ENCODE measurements around the gene ZBTB8A. TPM values are rescaled to one million over a fixed set of nuclear protein-coding genes. Genes with fewer than 3 reads are reported as not detected.
A peak's percentile ranks its signal among the peaks of the same experiment; 100 is the strongest.
"Not testable (repeated sequence)": the region's sequence is repeated elsewhere in the genome, so short reads cannot be mapped to it uniquely, and the experiment has no call there.

The ZBTB8A gene
- polyA plus RNA-seq, 3 donors: 16.5 to 17.1 (median 16.9) TPM

DNA sequence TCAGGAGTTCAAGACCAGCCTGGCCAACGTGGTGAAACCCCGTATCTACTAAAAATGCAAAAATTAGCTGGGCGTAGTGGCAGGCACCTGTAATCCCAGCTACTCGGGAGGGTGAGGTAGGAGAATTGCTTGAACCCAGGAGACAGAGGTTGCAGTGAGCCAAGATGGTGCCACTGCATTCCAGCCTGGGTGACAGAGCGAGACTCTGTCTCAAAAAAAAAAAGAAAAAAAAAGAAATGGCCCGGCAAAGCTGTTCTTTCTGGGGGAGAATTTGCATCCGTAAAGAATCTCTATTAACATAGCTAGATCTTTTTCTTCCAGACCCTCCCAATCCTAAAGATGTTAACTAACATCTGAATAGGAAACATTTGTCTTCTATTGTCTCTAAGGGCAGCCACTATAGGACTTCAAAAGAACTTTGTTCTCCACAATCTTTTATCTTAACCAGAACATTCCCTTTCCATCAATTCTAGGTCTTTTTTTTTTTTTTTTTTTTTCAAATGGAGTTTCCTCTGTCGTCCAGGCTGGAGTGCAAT lies 103.1 kb downstream of the ZBTB8A start:
- not testable (repeated sequence) for DNase-seq (ENCODE audit: extremely low read depth in 1 of 11, low read depth in 9 of 11, low spot score in 4 of 11)

DNA sequence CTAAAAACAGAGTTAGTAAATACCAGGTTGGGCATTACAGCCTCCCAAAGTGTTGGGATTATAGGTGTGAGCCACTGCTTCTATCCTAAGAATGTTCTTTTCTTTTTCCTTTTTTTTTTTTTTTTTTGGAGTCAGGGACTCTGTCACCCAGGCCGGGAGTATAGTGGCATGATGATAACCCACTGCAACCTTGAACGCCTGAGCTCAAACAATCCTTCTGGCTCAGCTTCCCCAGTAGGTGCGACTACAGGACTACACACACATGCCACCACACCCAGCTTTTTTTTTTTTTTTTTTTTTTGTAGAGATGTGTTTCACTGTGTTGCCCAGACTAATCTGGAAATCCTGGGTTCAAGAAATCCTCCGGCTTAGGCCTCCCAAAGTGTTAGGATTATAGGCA lies 105.2 kb downstream of the ZBTB8A start:
- no peak for DNase-seq (ENCODE audit: extremely low read depth in 1 of 11, low read depth in 9 of 11, low spot score in 4 of 11)

DNA sequence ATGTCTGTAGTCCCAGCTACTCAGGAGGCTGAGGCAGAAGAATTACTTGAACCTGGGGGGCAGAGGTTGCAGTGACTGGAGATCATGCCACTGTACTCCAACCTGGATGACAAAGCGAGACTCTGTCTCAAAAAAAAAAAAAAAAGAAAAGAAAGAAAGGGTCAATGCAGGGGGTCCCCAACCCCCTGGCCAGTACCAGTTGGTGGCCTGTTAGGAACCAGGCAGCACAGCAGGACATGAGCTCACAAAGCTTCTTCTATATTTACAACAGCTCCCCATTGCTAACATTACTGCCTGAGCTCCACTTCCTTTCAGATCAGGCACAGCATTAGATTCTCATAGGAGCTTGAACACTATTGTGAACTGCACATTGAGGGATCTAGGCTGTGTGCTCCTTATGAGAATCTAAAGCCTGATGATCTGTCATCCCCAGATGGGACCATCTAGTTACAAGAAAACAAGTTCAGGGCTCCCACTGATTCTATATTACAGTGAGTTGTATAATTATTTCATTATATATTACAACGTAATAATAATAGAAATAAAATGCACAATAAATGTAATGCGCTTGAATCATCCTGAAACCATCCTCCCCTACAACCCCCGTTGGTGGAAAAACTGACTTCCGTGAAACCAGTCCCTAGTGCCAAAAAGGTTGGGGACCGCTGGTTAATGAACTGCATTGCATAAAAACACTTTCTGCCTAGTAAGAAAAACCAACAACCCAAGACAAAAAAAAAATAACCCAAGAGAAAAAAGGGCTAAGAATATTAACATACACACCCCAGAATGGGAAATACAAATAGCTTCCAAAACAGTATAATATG lies 108.3 kb downstream of the ZBTB8A start:
- DNase-seq (ENCODE audit: extremely low read depth in 1 of 11, low read depth in 9 of 11, low spot score in 4 of 11): no peak

DNA sequence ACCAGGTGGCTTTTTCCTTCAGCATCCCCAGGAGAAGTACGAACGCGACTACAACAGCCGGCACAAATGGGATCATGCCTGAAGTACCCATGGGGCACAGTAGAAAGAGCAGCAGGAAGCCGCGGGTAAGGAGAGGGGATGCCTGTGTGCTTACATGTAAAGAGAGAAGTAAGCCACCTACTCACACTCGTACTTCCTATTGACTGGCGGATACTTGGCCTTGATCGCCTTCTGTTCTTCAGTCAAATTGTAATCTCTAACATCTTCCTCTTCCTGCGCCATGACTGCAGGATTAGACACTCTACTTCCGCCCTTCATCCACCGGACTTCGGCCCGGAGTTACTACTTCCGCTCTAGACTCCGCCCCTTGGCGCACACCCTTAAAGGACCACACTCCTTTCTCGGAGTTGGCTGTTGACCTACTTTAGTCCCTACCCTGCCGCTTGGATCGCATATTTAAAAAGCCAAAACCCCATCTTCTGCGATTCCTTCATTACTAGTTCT lies 111.1 kb downstream of the ZBTB8A start, which contains the start of gene ZBTB8OS:
ZBTB8OS (minus strand) TSS at position 303 of the 504 bp plus-strand sequence; CDS start at position 282, 21 bp downstream.
- DNase-seq (ENCODE audit: extremely low read depth in 1 of 11, low read depth in 9 of 11, low spot score in 4 of 11): peak; percentile 79 to 93 (median 89)

DNA sequence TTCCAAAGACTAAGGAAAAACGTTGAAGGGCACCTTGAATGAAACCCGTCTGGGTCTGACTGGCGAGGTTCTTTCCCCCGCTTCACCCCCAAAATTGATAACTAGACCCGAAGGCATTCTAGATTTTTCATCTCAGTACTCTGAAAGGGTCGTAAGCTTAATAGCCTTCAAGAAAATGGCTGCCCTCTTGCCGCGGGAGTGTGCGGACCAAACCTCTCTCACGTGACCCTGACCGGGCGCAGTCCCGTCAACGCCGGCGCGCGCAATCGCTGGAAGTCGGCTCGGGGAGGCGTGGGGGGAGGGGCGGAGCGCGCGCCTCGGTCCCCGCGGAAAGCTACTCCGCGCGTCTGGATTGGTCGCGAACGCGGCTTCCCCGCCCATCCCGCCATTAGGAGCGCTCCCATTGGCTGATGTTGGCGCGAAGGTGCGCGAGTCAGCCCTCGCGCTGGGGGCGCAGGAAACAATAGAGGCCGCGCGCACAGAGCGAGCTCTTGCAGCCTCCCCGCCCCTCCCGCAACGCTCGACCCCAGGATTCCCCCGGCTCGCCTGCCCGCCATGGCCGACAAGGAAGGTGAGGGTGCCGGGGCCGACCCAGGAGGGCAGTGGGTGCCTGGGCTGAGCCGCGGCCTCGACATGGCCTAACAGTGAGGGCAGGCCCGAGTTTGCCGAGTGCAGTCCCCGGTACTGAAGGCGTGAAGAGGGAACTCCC lies 111.7 kb downstream of the ZBTB8A start, which contains the start of gene RBBP4:
RBBP4 (plus strand) TSS at position 457 of the 709 bp plus-strand sequence; CDS start at position 556, 99 bp downstream.
- DNase-seq (ENCODE audit: extremely low read depth in 1 of 11, low read depth in 9 of 11, low spot score in 4 of 11): peak; percentile 93 to 99 (median 96)

DNA sequence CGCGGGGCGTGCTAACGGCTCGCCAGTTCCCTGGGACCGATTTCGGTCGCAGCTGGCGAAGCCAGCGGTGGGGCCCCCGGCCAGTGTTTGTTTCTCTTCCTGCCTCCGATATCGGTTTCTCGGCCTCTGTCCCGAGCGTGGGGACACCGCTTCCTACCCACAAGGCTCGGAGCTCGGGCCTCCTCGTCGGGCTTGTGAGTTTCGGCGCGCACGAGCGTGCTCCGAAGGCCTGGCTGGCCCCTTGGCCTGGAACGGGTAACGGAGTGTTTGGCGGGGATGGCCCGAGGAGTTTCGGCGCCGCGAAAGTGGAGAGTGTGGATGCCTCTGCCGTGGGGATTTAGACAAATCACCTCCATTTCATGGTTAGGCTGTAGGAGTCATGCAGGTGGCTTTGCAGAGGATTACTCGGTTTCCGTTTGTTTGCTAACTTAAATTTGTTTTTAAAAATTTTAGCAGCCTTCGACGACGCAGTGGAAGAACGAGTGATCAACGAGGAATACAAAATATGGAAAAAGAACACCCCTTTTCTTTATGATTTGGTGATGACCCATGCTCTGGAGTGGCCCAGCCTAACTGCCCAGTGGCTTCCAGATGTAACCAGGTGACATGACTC lies 112.3 kb downstream of the ZBTB8A start:
- DNase-seq (ENCODE audit: extremely low read depth in 1 of 11, low read depth in 9 of 11, low spot score in 4 of 11): no peak

DNA sequence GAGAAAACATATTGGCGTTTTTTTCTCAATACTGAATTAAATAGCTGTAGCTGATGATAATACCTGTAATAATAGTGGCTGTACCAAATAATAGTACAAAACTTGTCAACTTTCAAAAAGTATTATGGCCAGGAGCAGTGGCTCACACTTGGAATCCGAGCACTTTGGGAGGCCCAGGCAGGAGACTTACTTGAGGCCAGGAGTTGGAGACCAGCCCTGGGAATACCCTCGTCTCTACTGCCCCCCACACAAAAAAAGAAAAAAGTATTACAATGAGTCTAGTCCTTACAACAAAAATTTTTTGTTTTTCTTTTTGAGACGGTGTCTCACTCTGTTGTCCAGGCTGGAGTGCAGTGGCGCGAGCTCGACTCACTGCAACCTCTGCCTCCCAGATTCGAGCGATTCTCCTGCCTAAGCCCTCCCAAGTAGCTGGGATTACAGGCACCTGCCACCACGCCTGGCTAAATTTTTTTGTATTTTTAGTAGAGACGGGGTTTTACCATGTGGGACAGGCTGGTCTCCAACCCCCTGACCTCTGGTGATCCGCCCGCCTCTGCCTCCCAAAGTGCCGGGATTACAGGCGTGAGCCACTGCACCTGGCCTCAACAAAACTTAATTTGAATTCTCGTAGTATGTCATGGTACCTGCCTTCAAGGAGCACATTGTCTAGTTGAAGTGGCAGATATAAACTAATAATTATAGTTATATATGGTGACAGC lies 113.2 kb downstream of the ZBTB8A start:
- no peak for DNase-seq (ENCODE audit: extremely low read depth in 1 of 11, low read depth in 9 of 11, low spot score in 4 of 11)

Other genes starting within 250 kb of the ZBTB8A start
- 100 to 1,000 TPM; 174 to 189 (median 181) TPM for gene HDAC1, start 247.3 kb upstream of the ZBTB8A start, polyA plus RNA-seq (ENCODE audit: insufficient read length in 3 of 3)
- 100 to 1,000 TPM; 402 to 500 (median 427) TPM for gene MARCKSL1, start 203.2 kb upstream of the ZBTB8A start, polyA plus RNA-seq (ENCODE audit: insufficient read length in 3 of 3)
- 10 to 100 TPM in 1 of 3 donors, 1 to 10 TPM in 2; 5.5 to 12.7 (median 5.9) TPM for gene FAM229A, start 176.9 kb upstream of the ZBTB8A start, polyA plus RNA-seq (ENCODE audit: insufficient read length in 3 of 3)
- gene TSSK3, start 176.9 kb upstream of the ZBTB8A start, polyA plus RNA-seq (ENCODE audit: insufficient read length in 3 of 3): 1 to 10 TPM; 3.6 to 8.8 (median 4.2) TPM
- 10 to 100 TPM; 57.6 to 65.3 (median 59.4) TPM for gene BSDC1, start 145.0 kb upstream of the ZBTB8A start, polyA plus RNA-seq (ENCODE audit: insufficient read length in 3 of 3)
- 1 to 10 TPM; 1.2 to 1.5 (median 1.3) TPM for gene ZBTB8B, start 74.4 kb upstream of the ZBTB8A start, polyA plus RNA-seq (ENCODE audit: insufficient read length in 3 of 3)
- gene ZBTB8OS, start 111.1 kb downstream of the ZBTB8A start, polyA plus RNA-seq (ENCODE audit: insufficient read length in 3 of 3): 10 to 100 TPM; 34.8 to 40.4 (median 39.3) TPM
- gene RBBP4, start 111.8 kb downstream of the ZBTB8A start, polyA plus RNA-seq (ENCODE audit: insufficient read length in 3 of 3): 100 to 1,000 TPM; 290 to 367 (median 336) TPM
- gene SYNC, start 163.3 kb downstream of the ZBTB8A start, polyA plus RNA-seq (ENCODE audit: insufficient read length in 3 of 3): 1 to 10 TPM; 1.3 to 2.0 (median 1.8) TPM

All from renal cortex interstitium (tissue), 11 donors.